T-helper 17 cell (primary cell): ENCODE results near the gene VAMP8. TPM values are rescaled to one million over a fixed set of nuclear protein-coding genes. Genes with fewer than 3 reads are reported as not detected.

Experiments
- ATAC-seq: fragments of 150-1000 bp; cut with Tn5 transposase; 2 replicates; pipeline ENCODE4 v1.10.0; 2021; ENCODE audit warnings: mild to moderate bottlenecking, moderate library complexity
- DNase-seq, 3 donors: peaks; one replicate each; pipeline versions ENCODE4 v3.0.0 to v3.0.0-alpha.2; 2020 to 2021
- H3K9me3 ChIP-seq: one replicate; pipeline ENCODE4 v1.7.0; 2013; ENCODE audit warnings: low read length, mild to moderate bottlenecking; ENCODE audit not compliant: control insufficient read depth, poor library complexity, severe bottlenecking
- H3K27ac Mint-ChIP-seq: one replicate; pipeline ENCODE4 v1.8.0; 2022; ENCODE audit warnings: mild to moderate bottlenecking, moderate library complexity, mixed read lengths
- H3K27me3 Mint-ChIP-seq: one replicate; pipeline ENCODE4 v1.8.0; 2022; ENCODE audit warnings: mixed read lengths
- H3K36me3 Mint-ChIP-seq: one replicate; pipeline ENCODE4 v1.8.0; 2022; ENCODE audit warnings: low read depth, mixed read lengths
- H3K4me1 Mint-ChIP-seq: one replicate; pipeline ENCODE4 v1.8.0; 2022; ENCODE audit warnings: mild to moderate bottlenecking, mixed read lengths
- H3K4me3 Mint-ChIP-seq: one replicate; pipeline ENCODE4 v1.8.0; 2022; ENCODE audit warnings: mild to moderate bottlenecking, moderate library complexity, mixed read lengths
- total RNA-seq, 4 donors: library from RNA in 2 of 4; stranded (reverse) in 2 of 4; gene quantifications; one replicate each; pipeline ENCODE4 v1.2.3 and lab custom pipeline; 2022 to 2026

VAMP8 gene
- total RNA-seq (100 to 1,000 TPM in 1 of 2 donors, 10 to 100 TPM in 1; 82.3 to 104 TPM), total RNA-seq (lab: John Stamatoyannopoulos, UW) (44.5 to 53.2 reads per million in 2 donors)

GRCh38 chr2:85577386-85578242, at the start of gene VAMP8:
VAMP8 (plus strand) TSS chr2:85577586; CDS start chr2:85577647, 61 bp downstream.
- Mint-ChIP-seq H3K27me3 (no peaks in the 10 kb centered on the region), H3K36me3 (peaks cover 3% of the 10 kb centered on the region), H3K4me3 (peak within 1 kb of the TSS; percentile 94), H3K27ac (peak within 1 kb of the TSS; percentile 97), H3K4me1 (peaks cover 23% of the 10 kb centered on the region)
- no peaks in the 10 kb centered on the region for H3K9me3 ChIP-seq
- peak in 2 of 3 donors; percentile 54 to 56 for DNase-seq
- ATAC-seq: peak; percentile 84

GRCh38 chr2:85527787-85528186, 49.6 kb upstream of the VAMP8 start:
- Mint-ChIP-seq H3K4me3 (no peak overlapping the region), H3K27me3 (peaks cover 24% of the 10 kb centered on the region), H3K4me1 (peaks cover 4% of the 10 kb centered on the region), H3K27ac (no peak overlapping the region), H3K36me3 (peaks cover 6% of the 10 kb centered on the region)
- DNase-seq (no peak), ATAC-seq (no peak)
- H3K9me3 ChIP-seq: no peaks in the 10 kb centered on the region

GRCh38 chr2:85528355-85528754, 49.0 kb upstream of the VAMP8 start:
- DNase-seq: no peak
- no peak overlapping the region for H3K4me3 Mint-ChIP-seq
- no peak overlapping the region for H3K27ac Mint-ChIP-seq
- peaks cover 6% of the 10 kb centered on the region for H3K36me3 Mint-ChIP-seq
- no peak for ATAC-seq
- H3K27me3 Mint-ChIP-seq: peaks cover 24% of the 10 kb centered on the region
- H3K4me1 Mint-ChIP-seq: peaks cover 4% of the 10 kb centered on the region
- no peaks in the 10 kb centered on the region for H3K9me3 ChIP-seq

- DNase-seq (no peak), ATAC-seq (no peak)
- no peak overlapping the region for H3K4me3 Mint-ChIP-seq
- H3K4me1 Mint-ChIP-seq: peaks cover 6% of the 10 kb centered on the region
- H3K27ac Mint-ChIP-seq: no peak overlapping the region
- no peaks in the 10 kb centered on the region for H3K9me3 ChIP-seq
- peaks cover 24% of the 10 kb centered on the region for H3K27me3 Mint-ChIP-seq
- H3K36me3 Mint-ChIP-seq: peaks cover 6% of the 10 kb centered on the region
Observed at GRCh38 chr2:85529809-85530208, 47.6 kb upstream of the VAMP8 start.

GRCh38 chr2:85531589-85531988, 45.8 kb upstream of the VAMP8 start:
- DNase-seq: no peak
- Mint-ChIP-seq H3K27ac (no peak overlapping the region), H3K27me3 (peaks cover 21% of the 10 kb centered on the region), H3K4me3 (no peak overlapping the region), H3K36me3 (peaks cover 5% of the 10 kb centered on the region), H3K4me1 (peaks cover 9% of the 10 kb centered on the region)
- H3K9me3 ChIP-seq: no peaks in the 10 kb centered on the region
- no peak for ATAC-seq

DNA sequence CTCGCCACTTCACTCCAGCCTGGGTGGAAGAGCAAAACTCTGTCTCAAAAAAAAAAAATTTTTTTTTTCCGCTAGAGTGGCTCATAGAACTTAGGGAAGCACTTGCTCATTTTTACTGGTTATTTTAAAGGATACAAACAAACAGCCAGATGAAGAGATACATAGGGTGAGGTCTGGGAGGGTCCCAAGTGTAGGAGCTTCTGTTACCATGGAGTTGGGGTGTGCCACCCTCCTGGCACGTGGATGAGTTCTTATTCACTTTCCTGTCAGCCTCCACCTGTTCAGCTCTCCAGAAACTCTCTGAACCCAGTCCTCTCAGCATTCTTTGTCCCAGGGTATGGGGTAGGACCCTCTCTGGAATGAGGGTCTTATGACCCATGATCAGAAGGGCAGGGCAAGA, 43.3 kb upstream of the VAMP8 start:
- Mint-ChIP-seq H3K27me3 (peaks cover 3% of the 10 kb centered on the region), H3K36me3 (no peaks in the 10 kb centered on the region), H3K4me3 (no peak overlapping the region), H3K27ac (no peak overlapping the region), H3K4me1 (peaks cover 13% of the 10 kb centered on the region)
- no peaks in the 10 kb centered on the region for H3K9me3 ChIP-seq
- DNase-seq: no peak
- no peak for ATAC-seq

- Mint-ChIP-seq H3K4me3 (no peak overlapping the region), H3K4me1 (peaks cover 15% of the 10 kb centered on the region), H3K27ac (no peak overlapping the region), H3K27me3 (no peaks in the 10 kb centered on the region), H3K36me3 (no peaks in the 10 kb centered on the region)
- no peak for ATAC-seq
- no peak for DNase-seq
- H3K9me3 ChIP-seq: no peaks in the 10 kb centered on the region
Observed at GRCh38 chr2:85534881-85535280, 42.5 kb upstream of the VAMP8 start.

DNA sequence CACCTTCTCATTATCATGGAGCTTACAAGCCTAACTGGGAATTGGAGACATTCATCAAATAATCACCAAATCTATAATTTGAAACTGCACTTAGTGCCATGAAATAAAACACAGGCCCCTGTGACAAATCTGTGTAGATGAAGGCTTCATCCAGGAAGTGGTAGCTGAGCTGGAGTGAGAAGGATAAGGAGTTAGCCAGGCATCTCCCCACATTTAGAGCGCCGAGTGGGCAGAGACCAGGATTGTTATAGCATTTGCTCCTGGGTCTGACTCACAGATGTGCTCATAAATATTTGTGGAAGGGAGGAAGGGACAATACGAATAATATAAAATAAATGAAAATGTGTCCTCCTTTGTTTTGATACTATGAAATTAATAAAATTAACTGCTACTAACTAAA, 40.9 kb upstream of the VAMP8 start:
- H3K4me3 Mint-ChIP-seq: no peak overlapping the region
- no peak overlapping the region for H3K27ac Mint-ChIP-seq
- peaks cover 25% of the 10 kb centered on the region for H3K4me1 Mint-ChIP-seq

GRCh38 chr2:85537600-85538506, 39.5 kb upstream of the VAMP8 start:
- H3K27me3 Mint-ChIP-seq: no peaks in the 10 kb centered on the region
- H3K9me3 ChIP-seq: no peaks in the 10 kb centered on the region
- peaks cover 35% of the 10 kb centered on the region for H3K4me1 Mint-ChIP-seq
- no peak for DNase-seq
- H3K27ac Mint-ChIP-seq: peak overlapping the region; percentile 94
- no peak for ATAC-seq
- H3K4me3 Mint-ChIP-seq: peak overlapping the region; percentile 94
- H3K36me3 Mint-ChIP-seq: peaks cover 2% of the 10 kb centered on the region

More for the DNA sequence above, 40.9 kb upstream of the VAMP8 start:
- H3K9me3 ChIP-seq: no peaks in the 10 kb centered on the region
- H3K36me3 Mint-ChIP-seq: no peaks in the 10 kb centered on the region
- no peaks in the 10 kb centered on the region for H3K27me3 Mint-ChIP-seq
- no peak for ATAC-seq
- no peak for DNase-seq

DNA sequence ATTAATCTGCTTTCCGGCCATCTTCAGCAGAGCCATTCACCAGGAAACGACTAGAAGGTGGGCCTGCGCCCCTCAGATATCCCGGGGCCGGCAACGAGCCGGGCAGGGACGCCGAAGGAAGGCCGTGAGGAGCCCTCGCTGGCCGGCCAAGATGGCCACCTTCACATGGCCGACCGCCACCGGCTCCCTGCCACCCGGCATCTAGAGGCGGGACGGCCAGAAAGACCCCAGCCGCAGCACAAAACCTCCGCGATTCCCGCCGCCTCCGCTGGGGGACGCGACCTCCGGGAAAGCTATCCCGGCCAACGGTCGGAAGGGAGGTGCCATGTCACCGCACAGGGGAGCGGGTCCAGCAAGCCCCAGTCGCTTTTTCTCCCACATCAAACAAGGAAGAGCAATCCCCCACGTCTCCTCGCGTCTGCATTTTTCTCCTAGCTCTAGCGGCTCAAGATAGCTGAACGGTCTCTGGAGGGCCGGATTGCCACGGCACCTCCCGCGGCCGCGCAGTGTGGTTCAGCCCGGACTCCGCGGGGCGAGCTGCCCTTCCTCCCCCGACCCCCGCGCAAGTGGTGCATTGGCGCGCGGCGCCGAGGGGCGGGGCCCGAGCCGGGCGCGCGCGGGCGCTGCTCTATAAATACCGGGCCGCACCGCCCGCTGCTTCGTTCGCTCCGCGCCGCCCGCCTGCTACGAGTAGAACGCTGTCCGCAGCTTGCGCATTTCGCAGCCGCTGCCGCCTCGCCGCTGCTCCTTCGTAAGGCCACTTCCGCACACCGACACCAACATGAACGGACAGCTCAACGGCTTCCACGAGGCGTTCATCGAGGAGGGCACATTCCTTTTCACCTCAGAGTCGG, 38.7 kb upstream of the VAMP8 start, which contains the start of gene MAT2A:
Gene MAT2A (plus strand): TSS at position 662 of the 854 bp plus-strand sequence. CDS start 120 bp downstream, at position 782.
- Mint-ChIP-seq H3K36me3 (peaks cover 3% of the 10 kb centered on the region), H3K27me3 (no peaks in the 10 kb centered on the region), H3K27ac (peak within 1 kb of the TSS; percentile 94), H3K4me1 (peaks cover 40% of the 10 kb centered on the region), H3K4me3 (peak within 1 kb of the TSS; percentile 94)
- peak; percentile 79 to 82 (median 81) for DNase-seq
- peak; percentile 78 for ATAC-seq
- H3K9me3 ChIP-seq: no peaks in the 10 kb centered on the region

DNA sequence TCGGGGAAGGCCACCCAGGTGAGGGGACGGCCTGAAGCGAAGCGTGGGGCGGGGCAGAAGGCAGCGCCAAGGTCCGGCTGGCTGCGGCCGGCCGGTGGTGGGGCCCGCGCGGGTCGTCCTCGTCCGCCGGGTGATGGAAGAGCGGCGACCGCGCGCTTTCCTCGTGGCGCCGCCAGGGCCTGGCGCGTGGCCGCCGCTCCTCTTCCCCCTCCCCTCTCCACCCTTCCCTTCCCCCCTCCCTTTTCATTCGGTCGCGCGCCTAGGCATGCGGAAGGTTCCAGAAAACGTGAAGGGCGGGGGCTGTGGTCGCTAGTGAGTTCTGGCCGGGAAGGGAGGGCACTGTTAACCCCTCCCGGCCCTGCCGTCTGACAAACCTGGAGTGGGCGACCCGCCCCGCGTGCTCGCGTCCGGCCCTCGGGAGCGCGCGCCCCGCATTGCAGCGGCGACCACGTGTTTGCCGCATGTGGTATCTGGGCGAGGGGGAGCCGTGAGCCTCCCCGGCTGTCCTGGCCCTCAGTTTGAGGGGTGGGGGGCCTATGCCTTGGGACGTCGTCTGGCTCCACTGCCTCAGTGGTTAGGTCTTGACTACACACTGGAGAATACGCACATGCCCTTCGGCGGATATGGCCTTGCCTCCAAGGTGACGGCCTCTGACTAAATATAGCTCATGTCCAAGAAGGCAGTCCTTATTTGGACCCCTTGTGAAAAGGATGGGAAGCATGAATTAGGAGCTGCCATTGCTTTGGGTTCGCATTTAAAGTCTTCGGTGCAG, 37.8 kb upstream of the VAMP8 start:
- peak overlapping the region; percentile 94 for H3K4me3 Mint-ChIP-seq
- no peaks in the 10 kb centered on the region for H3K9me3 ChIP-seq
- DNase-seq: peak; percentile 50 to 60 (median 59)
- no peaks in the 10 kb centered on the region for H3K27me3 Mint-ChIP-seq
- H3K4me1 Mint-ChIP-seq: peaks cover 43% of the 10 kb centered on the region
- peaks cover 3% of the 10 kb centered on the region for H3K36me3 Mint-ChIP-seq
- H3K27ac Mint-ChIP-seq: peak overlapping the region; percentile 94
- ATAC-seq: peak; percentile 70

DNA sequence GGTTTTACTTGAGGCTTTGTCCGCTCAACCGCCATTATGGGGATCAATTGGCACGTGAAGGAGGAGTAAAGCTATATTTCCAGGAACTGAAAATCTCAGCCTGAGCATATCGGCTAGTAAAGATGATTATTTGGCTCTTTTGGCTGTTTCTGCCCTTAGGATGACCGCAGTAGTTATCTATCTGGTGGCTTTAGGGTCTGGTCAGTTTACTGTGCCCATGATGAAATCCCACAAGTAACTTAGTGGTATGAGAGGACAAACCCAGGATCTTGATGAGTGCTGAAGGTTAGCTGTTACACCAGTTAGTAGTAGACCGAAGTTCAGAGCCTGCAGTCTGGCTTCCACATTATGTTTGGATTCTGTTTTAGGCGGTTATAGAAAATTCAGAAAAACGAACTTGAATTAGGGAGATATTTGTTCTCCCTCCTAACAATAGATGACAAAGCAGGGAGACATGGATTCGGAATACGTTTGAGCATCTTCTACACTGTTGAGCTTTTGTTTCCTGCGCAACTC, 37.2 kb upstream of the VAMP8 start:
- ATAC-seq: no peak
- peak overlapping the region; percentile 94 for H3K4me3 Mint-ChIP-seq
- no peaks in the 10 kb centered on the region for H3K27me3 Mint-ChIP-seq
- H3K9me3 ChIP-seq: no peaks in the 10 kb centered on the region
- peaks cover 40% of the 10 kb centered on the region for H3K4me1 Mint-ChIP-seq
- DNase-seq: no peak
- H3K36me3 Mint-ChIP-seq: peaks cover 3% of the 10 kb centered on the region
- H3K27ac Mint-ChIP-seq: peak overlapping the region; percentile 94
